HL-60/S4 treated with phorbol 12-myristate 13-acetate at 8.2 ng/mL for 4 days and 3 days (cell line): ENCODE data around the gene MIEF1.

ENCODE experiments used
- in situ Hi-C: fragments of 300-500 bp; cut with MboI; formaldehyde crosslinking; loops from 2 replicates; pipeline ENCODE4 v1.15.0; 2022; ENCODE audit warnings: low sequenced_read_pairs

MIEF1 gene

DNA sequence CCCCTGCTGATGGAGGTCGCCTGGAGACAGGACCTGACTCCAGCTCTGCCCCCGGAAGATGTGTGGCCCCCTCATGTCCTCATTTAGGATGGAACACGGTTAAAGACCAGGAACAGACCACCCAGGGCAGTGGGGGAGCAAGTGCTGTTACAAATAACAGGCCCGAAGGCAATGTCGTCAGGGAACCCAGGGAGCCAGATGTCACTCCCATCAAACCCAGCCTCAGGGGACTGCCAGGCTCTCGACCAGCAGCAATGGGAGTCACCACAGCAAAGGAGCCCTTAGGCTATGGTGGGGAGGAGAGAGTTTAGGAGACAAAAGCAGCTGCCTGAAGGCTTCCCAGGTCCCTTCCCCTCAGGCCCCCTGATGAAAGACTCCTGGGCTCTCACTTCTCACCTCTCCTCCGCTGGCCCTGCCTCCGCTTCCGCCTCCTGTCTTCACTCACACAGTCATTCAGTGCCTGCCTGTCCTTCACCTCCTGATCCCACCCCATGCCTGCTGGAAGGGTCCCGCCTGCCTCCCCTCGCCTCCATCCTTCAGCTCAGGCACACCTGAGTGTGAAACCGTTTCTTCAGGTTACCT is 26.1 kb downstream of the MIEF1 start:
- in situ Hi-C loops, result no loop called here

DNA sequence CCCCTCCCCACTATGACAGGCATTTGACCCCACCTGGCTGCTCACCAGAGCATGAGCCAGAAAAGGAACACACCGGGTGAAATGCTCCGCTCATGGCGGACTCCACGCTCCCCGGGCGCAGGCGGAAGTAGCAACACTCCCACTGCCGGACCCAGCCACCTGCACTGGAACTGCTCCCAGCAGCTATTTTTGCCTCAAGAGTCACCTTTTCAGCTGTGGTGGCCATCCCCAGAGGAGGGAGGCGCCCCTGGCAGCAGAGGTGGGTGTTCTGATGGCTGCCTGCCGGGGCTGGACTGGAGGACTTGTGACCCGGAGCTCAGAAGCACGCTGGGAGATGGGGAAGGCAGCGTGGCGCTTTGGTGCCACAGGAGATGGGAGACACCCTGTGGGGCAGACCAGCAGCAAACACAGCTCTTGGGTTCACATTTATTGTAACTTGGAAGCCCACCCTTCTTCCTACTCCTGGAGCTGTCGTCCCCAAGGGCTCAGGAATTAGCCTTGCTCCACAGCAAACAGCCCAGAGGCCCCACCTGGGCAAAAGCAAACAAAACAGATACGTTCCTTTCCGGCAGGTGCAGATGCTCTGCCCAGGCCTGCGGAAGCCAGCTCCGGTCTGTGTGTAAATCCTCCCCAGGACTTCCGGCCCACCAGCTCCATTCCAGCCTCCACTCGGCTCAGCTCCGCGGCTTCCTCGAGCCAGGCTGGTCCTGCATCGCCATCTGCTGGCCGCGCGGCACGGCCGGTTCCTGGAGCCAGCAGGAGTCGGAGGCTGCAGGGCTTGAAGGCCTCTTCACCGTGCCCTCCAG is 26.8 kb downstream of the MIEF1 start:
- in situ Hi-C loops, result no loop called here

DNA sequence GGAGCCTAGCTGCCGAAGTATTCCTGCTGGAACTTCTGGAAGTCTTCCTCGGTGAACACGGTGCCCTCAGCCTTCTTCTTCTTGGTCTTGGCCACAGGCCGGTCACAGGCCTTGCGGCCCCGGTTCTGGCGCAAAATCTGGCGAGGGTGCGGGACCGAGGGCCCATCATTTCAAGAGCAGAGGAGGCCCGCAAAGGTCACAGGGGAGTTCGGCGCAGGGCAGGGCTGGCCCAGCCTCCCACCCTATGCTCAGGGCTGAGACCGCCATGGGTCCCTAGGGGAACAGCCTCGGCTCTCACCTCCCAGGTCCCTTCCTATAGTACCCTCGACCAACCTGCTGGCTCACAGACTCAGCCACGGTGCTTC is 27.4 kb downstream of the MIEF1 start:
- in situ Hi-C loops, result no loop called here

DNA sequence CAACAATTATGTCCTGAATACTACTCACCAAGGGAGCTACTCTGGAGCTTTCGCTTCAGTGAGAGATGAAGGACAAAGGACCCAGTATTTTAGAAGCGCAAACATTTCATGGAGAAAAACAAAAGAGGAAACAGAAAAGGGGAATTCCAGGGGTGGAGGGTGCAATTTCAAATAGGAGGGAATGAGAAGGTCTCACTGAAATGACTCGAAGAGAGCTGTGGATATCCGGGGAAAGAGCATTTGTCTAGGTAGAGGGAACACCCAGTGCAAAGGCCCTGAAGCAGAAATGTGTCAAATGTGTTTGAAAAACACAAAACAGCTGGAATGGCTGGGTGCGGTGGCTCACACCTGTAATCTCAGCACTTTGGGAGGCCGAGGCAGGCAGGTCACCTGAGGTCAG is 28.0 kb downstream of the MIEF1 start:
- in situ Hi-C loops, result no loop called here

DNA sequence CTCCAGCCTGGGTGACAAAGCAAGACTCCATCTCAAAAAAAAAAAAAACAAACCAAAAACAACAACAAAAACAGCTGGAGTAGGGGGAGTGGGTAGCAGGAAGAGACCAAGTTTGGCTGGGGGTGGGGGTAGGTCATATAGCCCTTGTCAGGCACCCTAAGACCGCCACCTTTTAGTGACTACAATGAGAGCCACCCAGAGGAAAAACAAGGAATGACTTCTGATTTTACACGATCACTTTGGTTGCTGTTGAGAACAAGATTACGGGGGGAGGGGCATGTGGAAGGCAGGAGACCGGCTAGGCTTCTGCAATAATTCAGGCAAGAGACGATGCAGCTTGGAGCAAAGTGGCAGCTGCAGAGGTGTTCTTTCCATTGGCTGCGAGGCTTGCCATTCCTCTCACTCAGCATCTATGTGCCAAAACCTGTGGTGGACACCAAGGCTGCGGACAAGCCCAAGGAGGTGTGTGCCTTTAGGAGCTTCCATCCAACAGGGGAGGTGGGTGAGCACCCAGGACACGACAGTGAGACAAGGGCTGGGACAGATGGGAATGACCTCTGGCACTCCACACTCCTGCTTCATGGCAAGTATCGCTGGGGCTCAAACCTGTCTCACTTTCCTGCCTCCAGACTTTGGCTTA is 28.7 kb downstream of the MIEF1 start:
- in situ Hi-C loops, result no loop called here

DNA sequence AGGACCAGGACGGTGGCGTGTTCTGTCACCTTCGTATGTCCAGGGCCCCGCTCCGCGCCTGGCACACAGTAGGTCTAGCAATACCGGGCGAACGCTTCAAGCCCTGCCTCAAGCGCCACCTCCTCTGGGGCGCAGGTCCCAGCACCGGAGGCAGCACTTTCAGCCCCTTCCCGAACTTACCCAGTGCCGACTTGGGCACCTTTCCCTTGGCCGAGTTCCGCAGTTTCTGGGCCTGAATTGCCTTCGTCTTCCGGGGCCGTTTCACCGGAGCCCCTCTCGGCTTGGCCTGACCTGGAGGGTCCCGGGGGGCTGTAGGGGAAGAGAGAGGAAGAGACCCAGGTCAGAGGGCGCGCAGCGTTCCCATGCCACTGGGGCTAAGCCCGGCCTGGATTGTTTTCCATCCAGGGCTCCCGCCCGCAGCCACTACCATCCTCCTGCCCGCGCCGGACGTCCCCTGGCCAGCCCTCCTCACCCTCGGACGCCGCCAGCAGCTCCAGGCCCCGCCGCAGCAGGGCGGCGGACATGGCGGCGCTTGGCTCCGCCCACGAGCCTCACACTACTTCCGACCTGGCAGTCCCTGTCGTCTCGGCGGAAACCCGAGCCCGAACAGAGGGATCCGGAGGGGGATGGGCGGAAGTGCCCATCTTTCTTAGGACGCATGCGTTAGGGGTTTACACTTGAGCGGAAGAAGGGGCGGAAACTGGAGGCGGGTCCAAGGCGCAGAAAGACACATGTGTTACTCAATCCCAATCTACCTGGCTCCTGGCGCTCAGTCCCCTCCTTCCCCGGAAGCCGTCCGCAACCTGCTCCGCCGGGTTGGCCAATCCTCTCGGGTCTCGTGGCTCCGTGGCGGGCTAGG is 30.4 kb downstream of the MIEF1 start, which contains the start of gene RPS19BP1:
Gene RPS19BP1, minus strand, starts transcription at position 534 of the 859 bp plus-strand sequence. Its CDS starts 10 bp downstream, at position 524.
- in situ Hi-C loops, result no loop called here

DNA sequence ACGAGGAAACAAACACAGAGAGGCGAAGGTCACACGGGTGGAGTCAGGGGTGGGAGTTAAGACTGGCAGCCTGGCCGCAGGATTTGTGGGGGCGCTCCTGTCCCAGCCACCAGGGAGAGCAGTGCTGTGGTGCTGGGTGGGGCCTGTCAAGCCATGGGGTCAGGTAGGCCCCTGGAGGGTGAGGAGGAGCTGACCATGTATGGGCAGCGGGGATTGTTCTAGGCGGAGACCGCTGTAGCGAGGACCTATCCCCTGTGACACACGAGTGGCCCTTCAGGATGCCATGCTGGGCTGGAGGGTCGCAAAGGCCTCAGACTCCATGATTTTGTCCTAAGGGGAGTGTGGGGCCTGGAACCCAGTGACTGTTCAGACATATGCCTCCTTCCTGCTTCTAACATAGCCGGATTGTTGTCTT is 32.0 kb downstream of the MIEF1 start:
- in situ Hi-C loops, result no loop called here

DNA sequence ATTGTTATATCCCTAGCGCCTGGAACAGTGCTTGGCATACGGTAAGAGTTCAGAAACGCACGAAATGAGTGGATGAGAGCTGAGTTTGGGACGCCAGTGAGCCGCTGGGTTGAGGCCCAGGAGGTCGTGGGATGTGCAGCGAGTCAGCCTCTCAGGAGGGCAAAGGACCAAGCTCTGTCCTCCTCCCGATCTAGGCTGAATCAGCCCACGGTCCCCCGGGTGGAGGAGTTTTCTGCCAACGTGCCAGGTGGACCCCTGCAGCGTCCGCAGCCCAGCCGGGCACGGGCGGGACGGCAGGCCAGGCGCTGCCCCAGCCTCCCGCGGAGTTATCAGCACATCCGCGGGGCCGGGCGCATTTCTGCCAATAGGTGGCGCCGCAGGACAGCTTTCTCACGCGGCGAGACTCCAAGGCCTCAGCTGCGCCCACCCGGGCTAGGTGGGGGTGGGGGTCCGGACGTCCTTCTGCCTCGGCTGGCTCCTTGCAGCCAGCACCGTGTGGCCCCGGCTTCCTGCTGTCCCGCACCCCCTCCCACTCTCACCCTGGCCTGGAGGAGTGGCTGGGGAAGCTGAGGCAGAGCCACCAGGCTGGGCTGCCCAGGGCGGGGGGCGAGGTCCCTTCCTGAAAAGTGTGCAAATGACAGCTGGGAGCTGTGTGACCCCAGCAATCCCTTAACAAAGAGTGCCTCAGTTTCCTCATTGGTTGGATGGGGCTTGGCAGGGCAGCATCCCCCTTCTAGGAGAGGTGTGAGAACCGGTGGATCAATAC is 32.7 kb downstream of the MIEF1 start:
- in situ Hi-C loops, result no loop called here

DNA sequence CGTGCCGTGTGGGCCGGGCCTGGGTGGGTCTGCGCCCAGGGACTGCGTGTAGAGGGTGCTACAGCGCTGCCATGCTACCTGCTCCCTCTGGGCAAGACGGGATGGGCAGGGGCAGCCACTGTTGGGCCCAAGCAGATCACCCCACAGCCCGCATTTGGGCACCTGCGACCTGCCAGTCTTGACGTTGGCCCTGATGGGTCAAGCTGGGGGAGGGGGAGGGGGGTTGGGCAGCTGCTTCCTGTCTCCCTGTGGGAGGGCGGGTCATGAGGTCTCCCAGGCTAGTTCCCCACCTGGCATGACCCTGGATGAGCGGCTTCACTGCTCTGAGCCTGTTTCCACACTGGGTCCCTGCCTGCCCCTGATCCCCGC is 33.3 kb downstream of the MIEF1 start:
- in situ Hi-C loops, result no loop called here

DNA sequence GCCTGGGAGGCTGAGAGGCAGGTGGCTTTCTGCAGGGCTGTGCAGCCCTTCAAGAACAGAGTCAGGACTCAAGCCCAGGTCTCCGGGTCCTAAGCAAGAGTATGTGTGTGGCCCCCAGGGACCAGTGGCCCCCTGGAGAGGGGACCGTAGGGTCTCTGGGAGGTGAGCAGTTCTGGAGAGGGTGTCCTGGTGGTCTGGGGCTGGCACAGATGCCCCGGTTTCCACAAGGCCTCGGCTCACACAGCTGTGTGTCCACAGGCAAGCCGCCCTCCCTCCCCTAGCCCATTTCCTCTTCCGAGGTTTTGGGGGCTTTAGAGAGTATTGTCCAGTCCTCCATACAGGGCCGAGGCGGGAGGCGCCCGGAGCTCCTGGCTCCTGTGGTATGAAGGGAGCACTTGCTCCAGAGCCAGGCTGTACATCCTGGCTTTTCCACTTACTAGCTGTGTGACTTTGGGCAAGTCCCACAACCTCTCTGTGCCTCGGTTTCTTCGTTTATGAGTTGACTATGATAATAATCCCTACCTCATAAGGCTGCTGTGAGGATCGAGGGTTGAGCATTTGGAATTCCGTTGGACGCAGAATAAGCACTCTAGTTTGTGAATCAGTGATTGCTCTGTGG is 33.9 kb downstream of the MIEF1 start:
- in situ Hi-C loops, result no loop called here

DNA sequence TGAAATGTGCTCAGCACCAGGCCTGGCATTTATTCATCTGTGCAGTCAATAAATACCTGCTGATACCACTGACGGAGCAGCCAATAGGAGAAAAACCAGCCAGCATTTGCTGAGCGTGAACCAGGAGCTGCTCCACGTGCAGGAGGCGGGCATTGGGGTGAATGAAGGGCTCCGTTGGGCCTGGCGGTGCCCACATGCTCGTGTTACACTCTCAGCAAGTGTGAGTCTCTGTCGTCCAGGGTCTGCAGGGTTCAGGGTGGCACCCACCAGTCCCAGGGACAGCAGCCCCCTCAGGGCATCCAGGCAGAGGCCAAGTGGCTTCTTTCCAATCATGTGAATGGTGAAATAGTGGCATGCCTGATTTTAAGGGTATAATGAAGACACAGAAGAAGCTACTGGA is 34.6 kb downstream of the MIEF1 start:
- in situ Hi-C loops, result no loop called here

DNA sequence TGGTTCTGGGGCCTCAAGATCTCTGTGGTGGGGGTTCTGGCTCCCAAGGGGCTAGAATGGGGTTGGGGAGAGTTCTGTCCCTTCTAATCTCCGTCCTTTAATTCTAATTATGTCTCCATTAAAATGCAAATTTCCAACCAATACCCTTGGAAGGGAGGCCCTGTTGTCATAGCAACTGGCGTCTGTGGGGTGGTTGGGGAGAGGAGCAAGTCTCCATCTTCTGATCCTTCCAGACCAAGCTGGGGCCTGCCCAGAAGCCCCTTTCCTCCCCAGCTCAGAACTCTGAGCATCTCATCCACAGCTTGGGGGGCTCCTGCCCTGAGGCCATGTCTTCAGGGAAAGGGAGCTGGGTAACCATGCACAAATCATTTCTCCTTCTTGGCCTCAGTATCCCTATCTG is 35.9 kb downstream of the MIEF1 start:
- in situ Hi-C loops, result no loop called here

DNA sequence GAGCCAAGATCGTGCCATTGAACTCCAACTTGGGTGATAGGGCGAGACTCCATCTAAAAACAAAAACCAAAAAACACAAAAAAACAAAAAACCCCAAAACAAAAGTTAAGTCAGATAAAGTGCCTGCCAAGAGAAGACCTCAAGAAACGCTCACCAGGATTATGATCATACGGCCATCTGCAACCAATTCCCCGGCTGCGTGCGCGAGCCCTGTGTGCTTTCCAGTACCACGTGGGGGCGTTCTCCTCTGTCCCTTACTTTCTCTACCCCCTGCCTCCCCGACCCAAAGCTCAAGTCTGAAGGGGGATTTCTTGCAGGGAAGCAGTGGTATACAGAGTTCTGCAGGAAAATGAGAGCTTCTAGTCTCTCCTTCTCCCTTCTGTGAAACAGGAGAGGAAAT is 41.0 kb downstream of the MIEF1 start:
- in situ Hi-C loops, result loop anchor here (5.0 kb wide), 1 partner anchor 489 kb away; no protein-coding TSS in a partner anchor

DNA sequence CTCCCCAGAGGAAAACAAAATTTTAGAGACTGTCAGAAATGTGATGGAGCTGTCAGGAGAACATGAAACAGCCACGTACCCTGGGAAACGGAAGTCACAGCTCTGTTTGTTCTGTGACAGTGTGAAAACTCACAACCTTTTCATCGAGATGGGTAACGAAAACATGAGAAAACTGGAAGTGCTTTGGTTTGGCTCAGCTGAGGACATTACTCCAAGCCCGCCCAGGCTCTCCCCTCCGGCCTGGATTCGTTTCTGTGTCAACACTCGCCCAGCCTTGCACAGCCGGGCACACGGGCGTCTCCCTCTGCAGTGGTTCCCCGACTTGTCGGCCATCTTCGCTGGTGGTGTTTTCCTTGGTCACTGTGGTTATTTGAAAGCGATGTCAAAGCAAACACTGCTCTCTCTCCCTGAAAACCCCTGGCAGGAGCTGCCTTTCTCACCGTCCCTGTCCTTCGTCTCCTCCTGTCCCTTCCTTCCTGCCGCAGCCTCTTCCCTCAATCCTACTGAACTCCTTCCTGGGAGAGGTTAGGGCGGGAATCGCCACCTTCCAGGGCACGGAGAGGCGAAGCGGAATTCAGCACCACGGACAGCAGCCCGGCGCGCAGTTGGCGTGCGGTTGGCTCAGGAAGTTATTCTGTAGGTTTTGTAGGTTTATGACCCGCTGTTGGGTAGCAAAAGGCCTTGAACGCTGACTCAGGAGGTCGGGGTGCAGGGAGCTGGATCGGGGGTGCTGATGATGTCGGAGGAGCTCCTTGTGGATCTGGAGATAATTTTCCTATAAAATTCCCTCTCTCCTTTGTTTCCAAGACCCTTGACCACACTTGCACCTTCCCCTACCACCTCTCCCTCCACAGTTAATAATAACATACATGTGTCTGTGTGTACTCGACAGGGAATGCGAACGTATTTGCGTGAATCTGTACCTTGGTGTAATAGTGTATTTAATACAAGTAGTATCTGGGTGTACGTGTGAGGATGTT is 43.6 kb downstream of the MIEF1 start:
- in situ Hi-C loops, result no loop called here

DNA sequence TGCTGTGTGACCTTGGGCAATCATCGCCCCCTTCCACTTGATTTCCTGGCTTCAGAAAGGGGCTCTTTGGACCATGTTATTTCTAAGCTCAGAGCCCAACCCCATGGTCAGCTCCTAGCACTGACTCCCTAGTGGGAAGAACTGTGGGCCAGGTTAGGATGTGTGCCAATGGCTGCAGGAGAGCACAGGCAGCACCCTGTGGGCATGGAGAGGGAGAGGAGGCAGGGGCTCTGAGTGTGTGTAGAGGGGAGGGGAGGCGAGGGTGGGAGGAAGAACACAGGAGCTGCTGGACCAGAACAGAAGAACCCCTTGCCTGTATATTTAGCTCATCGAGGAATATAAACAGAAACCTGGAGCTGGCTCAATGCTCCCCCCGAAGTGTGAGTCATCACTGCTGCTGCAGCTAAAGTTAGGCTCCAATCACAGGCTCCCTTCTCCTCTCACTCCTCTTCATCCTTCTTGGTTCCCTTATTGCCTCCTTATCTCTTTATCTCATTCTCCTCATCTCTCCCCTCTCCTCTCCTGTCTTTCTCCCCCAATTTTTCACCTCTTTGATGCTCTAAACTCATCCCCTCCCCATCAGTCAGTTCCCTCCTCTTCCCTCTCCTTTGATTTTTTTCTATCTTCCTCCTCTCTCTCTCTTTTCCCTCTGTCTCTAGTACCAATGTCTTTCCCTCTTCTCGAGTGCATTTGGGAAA is 44.9 kb downstream of the MIEF1 start:
- in situ Hi-C loops, result no loop called here

DNA sequence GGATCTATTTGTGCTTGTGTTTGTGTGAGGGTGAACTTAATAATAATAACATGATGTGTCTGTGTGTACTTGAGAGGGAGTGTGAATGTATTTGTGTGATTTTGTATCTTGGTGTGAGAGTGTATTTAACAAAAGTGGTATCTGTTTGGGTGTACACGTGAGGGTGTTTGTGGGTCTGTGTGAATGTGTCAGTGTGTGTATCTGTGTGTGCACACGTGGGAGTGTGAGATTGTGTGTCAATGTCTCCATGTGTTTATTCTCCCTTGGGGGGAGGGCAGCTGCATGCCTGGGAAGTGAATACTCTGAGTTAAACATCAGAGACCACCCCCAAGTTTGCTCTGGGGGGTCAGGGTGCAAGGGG is 45.5 kb downstream of the MIEF1 start:
- in situ Hi-C loops, result no loop called here

DNA sequence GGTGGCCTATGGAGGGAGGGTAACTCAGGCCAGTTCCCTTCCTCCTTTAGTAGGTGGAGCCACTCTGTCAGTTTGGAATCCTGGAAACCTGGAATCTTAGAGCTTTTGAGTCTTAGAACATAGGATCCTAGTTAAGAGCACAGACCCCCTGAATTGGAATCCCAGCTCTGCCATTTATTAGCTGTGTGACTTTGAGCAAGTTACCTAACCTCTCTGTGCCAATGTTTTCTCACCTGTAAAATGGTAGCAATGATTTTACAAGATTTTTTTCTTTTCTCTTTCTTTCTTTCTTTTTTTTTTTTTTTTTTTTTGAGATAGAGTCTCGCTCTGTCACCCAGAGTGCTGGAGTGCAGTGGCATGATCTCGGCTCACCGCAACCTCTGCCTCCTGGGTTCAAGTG is 51.3 kb downstream of the MIEF1 start:
- in situ Hi-C loops, result no loop called here

DNA sequence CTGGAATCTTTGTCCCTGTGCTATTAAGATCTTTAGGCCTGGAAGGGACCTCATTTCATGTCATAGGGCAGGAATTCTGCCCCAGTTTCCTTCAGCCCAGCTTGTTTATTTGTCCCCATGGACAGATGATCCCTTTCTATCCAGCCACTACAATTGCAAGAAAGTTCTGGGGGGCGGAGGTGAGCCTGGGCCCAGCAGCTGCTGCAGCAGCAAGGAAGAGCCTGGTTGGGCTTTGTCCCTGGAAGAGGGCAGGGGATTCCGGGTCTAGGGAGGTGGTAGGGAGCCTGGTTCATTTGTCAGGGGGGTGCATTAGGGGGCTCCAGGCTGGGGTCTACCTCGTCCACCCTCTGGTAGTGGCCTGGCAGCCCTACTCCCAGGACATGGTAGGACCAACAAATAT is 52.1 kb downstream of the MIEF1 start:
- in situ Hi-C loops, result no loop called here
